HG02759 (cell line): Measurements from ENCODE around the gene MDFIC.

Experiments used
- ATAC-seq: cut with Tn5 transposase; IDR thresholded peaks from one replicate; pipeline ENCODE4 v1.9.1; 2021; ENCODE audit warnings: mild to moderate bottlenecking, moderate library complexity; ENCODE audit not compliant: unreplicated experiment

MDFIC gene

GRCh38 chr7:114988026-114988425, 66.1 kb downstream of the MDFIC start:
- ATAC-seq, result no peak

GRCh38 chr7:114988755-114989375, 67.0 kb downstream of the MDFIC start:
- ATAC-seq, result no peak

- no peak for ATAC-seq
These were observed 67.6 kb downstream of the MDFIC start for GRCh38 chr7:114989531-114989930.

GRCh38 chr7:114997487-114998404, 75.9 kb downstream of the MDFIC start:
- no peak for ATAC-seq

GRCh38 chr7:115004121-115004520, 82.2 kb downstream of the MDFIC start:
- no peak for ATAC-seq

GRCh38 chr7:115005251-115005650, 83.4 kb downstream of the MDFIC start:
- ATAC-seq, result no peak

- ATAC-seq, result no peak
These were observed 84.1 kb downstream of the MDFIC start for GRCh38 chr7:115005953-115006352.

GRCh38 chr7:115007751-115008150, 85.9 kb downstream of the MDFIC start:
- ATAC-seq, result no peak

- ATAC-seq, result peak; percentile 71
These were observed 86.7 kb downstream of the MDFIC start for GRCh38 chr7:115008465-115009114.

GRCh38 chr7:115009139-115009538, 87.2 kb downstream of the MDFIC start:
- peak; percentile 62 for ATAC-seq

GRCh38 chr7:115009736-115010440, 88.0 kb downstream of the MDFIC start:
- ATAC-seq, result no peak

GRCh38 chr7:115010441-115010820, 88.5 kb downstream of the MDFIC start:
- ATAC-seq, result no peak

- no peak for ATAC-seq
These were observed 92.0 kb downstream of the MDFIC start for GRCh38 chr7:115013886-115014285.

GRCh38 chr7:115014794-115015193, 92.9 kb downstream of the MDFIC start:
- no peak for ATAC-seq

- ATAC-seq, result no peak
These were observed 93.7 kb downstream of the MDFIC start for GRCh38 chr7:115015619-115016018.

GRCh38 chr7:115019882-115020605, 98.2 kb downstream of the MDFIC start:
- ATAC-seq, result no peak

- ATAC-seq, result no peak
These were observed 101.3 kb downstream of the MDFIC start for GRCh38 chr7:115023219-115023618.

GRCh38 chr7:115024276-115024675, 102.4 kb downstream of the MDFIC start:
- ATAC-seq, result no peak

- ATAC-seq, result no peak
These were observed 111.1 kb downstream of the MDFIC start for GRCh38 chr7:115032715-115033703.
